Parathyroid adenoma (tissue), 2 donors: ENCODE measurements around the gene COPG2.

ENCODE experiments used
- H2AFZ ChIP-seq: fragments of 300-600 bp; sonication (generic); one replicate; pipeline ENCODE4 v1.7.0; 2017; ENCODE audit warnings: antibody characterized with exemption, mild to moderate bottlenecking
- H3K27ac ChIP-seq: fragments of 300-600 bp; sonication (generic); one replicate; pipeline ENCODE4 v1.7.0; 2017
- H3K27me3 ChIP-seq: fragments of 300-600 bp; sonication (generic); one replicate; pipeline ENCODE4 v1.7.0; 2017; ENCODE audit warnings: low read length; ENCODE audit not compliant: control insufficient read depth, insufficient read depth
- H3K36me3 ChIP-seq: fragments of 300-600 bp; sonication (generic); one replicate; pipeline ENCODE4 v1.7.0; 2017; ENCODE audit warnings: low read length; ENCODE audit not compliant: control insufficient read depth, insufficient read depth
- H3K4me1 ChIP-seq: fragments of 300-600 bp; sonication (generic); one replicate; pipeline ENCODE4 v1.7.0; 2017; ENCODE audit warnings: control low read depth
- H3K4me2 ChIP-seq: fragments of 300-600 bp; sonication (generic); one replicate; pipeline ENCODE4 v1.7.0; 2017; ENCODE audit warnings: low read length
- H3K4me3 ChIP-seq: fragments of 300-600 bp; sonication (generic); one replicate; pipeline ENCODE4 v1.7.0; 2017; ENCODE audit warnings: low read depth, low read length
- H3K79me2 ChIP-seq: fragments of 300-600 bp; sonication (generic); one replicate; pipeline ENCODE4 v1.7.0; 2017; ENCODE audit warnings: control low read depth
- H3K9ac ChIP-seq: fragments of 300-600 bp; sonication (generic); one replicate; pipeline ENCODE4 v1.7.0; 2017; ENCODE audit warnings: mild to moderate bottlenecking
- H3K9me3 ChIP-seq: fragments of 300-600 bp; sonication (generic); one replicate; pipeline ENCODE4 v1.7.0; 2017; ENCODE audit warnings: low read length; ENCODE audit not compliant: control insufficient read depth
- TF ChIP-seq, protein P1 (sequence below): fragments of 300-600 bp; sonication (generic); IDR thresholded peaks from one replicate; pipeline ENCODE4 v1.7.0; 2017; ENCODE audit warnings: antibody characterized with exemption, mild to moderate bottlenecking
- donor health status: primary hyperparathyroidism.

COPG2 gene

DNA sequence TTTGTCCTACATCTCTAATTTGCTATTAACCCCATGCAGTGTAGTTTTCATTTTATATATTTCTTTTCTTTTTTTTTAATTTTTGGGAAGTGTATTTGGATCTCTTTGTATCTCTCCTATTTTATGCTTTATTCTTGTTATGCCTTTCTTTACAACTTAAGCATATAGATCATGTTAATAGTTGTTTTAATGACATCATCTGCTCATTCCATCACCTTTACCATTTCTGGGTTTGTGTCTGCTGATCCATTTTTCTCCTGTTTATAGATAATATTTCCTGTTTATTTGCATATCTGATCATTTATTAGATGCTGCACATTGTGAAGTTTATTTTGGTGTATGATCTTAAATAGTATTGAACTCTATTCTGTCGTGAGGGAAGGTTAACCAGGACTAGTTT is 13.7 kb downstream of the COPG2 start:
- TF ChIP-seq, protein P1, sequence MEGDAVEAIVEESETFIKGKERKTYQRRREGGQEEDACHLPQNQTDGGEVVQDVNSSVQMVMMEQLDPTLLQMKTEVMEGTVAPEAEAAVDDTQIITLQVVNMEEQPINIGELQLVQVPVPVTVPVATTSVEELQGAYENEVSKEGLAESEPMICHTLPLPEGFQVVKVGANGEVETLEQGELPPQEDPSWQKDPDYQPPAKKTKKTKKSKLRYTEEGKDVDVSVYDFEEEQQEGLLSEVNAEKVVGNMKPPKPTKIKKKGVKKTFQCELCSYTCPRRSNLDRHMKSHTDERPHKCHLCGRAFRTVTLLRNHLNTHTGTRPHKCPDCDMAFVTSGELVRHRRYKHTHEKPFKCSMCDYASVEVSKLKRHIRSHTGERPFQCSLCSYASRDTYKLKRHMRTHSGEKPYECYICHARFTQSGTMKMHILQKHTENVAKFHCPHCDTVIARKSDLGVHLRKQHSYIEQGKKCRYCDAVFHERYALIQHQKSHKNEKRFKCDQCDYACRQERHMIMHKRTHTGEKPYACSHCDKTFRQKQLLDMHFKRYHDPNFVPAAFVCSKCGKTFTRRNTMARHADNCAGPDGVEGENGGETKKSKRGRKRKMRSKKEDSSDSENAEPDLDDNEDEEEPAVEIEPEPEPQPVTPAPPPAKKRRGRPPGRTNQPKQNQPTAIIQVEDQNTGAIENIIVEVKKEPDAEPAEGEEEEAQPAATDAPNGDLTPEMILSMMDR = no peak
- H3K79me2 ChIP-seq = no peaks in the 10 kb centered on the region
- H3K27ac ChIP-seq = no peak overlapping the region
- H3K9me3 ChIP-seq = no peaks in the 10 kb centered on the region
- no peak overlapping the region for H2AFZ ChIP-seq
- H3K4me2 ChIP-seq = no peak overlapping the region
- no peak overlapping the region for H3K9ac ChIP-seq
- no peaks in the 10 kb centered on the region for H3K36me3 ChIP-seq
- H3K4me3 ChIP-seq = no peak overlapping the region
- H3K27me3 ChIP-seq = no peaks in the 10 kb centered on the region
- no peaks in the 10 kb centered on the region for H3K4me1 ChIP-seq

DNA sequence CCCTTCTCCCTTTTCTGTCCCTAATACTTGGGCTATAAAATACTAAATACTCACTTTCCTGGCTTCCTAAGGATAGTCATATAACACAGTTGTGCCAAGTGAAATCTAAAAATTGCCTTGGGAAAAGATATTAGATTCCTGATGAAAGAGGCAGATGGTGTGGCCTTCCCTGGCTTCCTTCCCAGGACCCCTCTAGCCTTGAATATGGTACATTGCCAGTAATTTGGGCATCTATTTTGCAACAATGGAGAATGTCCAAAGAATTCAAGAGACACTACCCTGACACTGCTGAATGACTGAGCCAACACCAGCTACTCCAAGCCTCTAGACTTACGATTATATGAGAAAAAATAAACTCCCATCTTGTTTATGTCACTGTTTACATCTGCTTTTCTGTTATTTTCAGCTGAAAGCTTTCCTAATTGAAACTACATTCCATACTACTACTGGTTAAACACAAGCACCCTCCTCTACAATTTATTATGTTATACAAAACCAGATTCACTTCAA is 17.9 kb downstream of the COPG2 start:
- H2AFZ ChIP-seq = no peak overlapping the region
- no peaks in the 10 kb centered on the region for H3K4me1 ChIP-seq
- no peaks in the 10 kb centered on the region for H3K9me3 ChIP-seq
- H3K27ac ChIP-seq = no peak overlapping the region
- no peaks in the 10 kb centered on the region for H3K36me3 ChIP-seq
- H3K79me2 ChIP-seq = no peaks in the 10 kb centered on the region
- H3K27me3 ChIP-seq = no peaks in the 10 kb centered on the region
- H3K4me2 ChIP-seq = no peak overlapping the region
- no peak overlapping the region for H3K4me3 ChIP-seq
- TF ChIP-seq, protein P1 = no peak
- no peak overlapping the region for H3K9ac ChIP-seq

DNA sequence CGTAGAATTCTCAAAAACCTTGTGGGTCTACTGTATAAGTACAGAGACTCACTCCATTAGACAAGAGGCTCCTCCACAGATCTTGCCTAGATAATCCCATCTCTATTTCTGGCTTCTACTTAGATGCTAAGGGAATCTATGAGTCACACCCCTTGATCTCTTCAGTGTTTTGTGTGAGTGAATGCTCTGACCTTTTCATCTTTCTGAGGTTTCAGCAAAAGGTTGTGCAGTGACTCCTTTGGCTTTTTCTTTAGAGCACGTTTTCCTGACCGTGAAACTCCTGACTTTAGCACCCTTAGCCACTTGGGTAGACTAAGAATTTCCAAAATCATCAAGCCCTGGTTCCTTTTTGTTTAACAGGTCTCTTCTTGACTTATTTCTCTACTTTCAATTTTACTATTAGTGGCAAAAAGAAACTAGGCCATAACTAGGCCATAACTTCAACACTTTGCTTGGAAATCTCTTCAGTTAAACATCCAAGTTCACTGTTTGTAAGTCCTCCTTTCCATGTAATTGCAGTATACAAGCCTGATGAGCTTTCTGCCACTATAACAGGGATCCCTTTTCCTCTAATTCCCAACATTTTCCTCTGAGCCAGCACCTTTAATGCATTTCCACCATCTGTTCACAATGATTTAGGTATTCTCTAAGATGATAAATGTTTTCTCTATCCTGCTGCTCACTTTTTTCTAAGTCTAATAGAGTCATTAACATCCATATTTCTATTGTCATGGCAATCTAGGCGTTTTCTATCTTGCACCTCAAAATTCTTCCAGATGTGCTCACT is 19.4 kb downstream of the COPG2 start:
- TF ChIP-seq, protein P1 = no peak
- no peaks in the 10 kb centered on the region for H3K36me3 ChIP-seq

DNA sequence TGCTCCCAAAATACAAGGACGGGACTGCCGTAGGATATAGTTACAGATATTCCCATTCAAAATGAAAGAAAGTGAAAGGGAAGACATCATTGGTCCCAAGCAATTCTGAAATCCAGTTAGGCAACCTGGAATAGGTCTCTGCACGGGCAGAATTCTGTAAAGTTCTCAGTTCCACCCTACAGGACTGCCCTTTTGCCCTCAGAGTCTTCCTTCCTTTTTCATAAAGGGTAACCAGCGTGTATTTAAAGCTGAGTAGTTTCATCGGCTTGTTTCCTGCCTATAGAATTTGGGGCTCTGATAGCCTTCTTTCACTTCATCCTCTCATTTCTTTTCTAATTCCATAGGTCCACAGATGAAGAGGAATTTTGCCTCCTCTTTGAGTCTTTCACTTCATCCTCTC is 20.0 kb downstream of the COPG2 start:
- Histone ChIP-seq H3K9me3 (no peaks in the 10 kb centered on the region), H3K9ac (no peak overlapping the region), H3K4me2 (no peak overlapping the region), H2AFZ (no peak overlapping the region), H3K79me2 (no peaks in the 10 kb centered on the region), H3K4me1 (no peaks in the 10 kb centered on the region), H3K27me3 (no peaks in the 10 kb centered on the region), H3K27ac (no peak overlapping the region), H3K36me3 (no peaks in the 10 kb centered on the region), H3K4me3 (no peak overlapping the region)
- TF ChIP-seq, protein P1 = no peak

More for the DNA sequence above, 19.4 kb downstream of the COPG2 start:
- no peaks in the 10 kb centered on the region for H3K9me3 ChIP-seq
- no peak overlapping the region for H3K4me2 ChIP-seq
- H3K27ac ChIP-seq = no peak overlapping the region
- no peak overlapping the region for H3K9ac ChIP-seq
- no peak overlapping the region for H3K4me3 ChIP-seq
- H2AFZ ChIP-seq = no peak overlapping the region
- H3K27me3 ChIP-seq = no peaks in the 10 kb centered on the region
- no peaks in the 10 kb centered on the region for H3K4me1 ChIP-seq
- H3K79me2 ChIP-seq = no peaks in the 10 kb centered on the region

DNA sequence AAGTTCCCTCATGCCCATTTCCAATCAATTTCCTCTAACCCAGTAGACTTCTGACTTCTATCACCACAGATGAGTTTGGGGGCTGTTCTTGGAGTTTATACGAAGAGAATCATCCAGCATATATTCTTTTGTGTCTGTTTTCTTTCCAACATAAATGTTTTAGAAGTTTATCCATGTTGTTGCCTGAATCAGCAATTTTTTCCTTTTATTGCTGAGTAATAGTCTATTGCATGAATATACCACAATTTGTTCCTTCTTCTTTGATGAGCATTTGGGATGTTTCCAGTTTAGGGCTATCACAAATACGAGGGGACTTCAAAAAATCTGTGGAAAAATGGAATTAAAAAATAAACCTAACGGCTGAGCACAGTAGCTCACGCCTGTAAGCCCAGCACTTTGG is 26.2 kb downstream of the COPG2 start:
- no peaks in the 10 kb centered on the region for H3K9me3 ChIP-seq
- no peak overlapping the region for H3K27ac ChIP-seq
- no peaks in the 10 kb centered on the region for H3K27me3 ChIP-seq
- TF ChIP-seq, protein P1 = no peak
- H3K79me2 ChIP-seq = no peaks in the 10 kb centered on the region
- H2AFZ ChIP-seq = no peak overlapping the region
- H3K36me3 ChIP-seq = no peaks in the 10 kb centered on the region
- no peaks in the 10 kb centered on the region for H3K4me1 ChIP-seq
- H3K4me2 ChIP-seq = no peak overlapping the region
- no peak overlapping the region for H3K9ac ChIP-seq
- H3K4me3 ChIP-seq = no peak overlapping the region
